ENCODE results near the gene GZMM. TPM values are rescaled to one million over a fixed set of nuclear protein-coding genes. Genes with fewer than 3 reads are reported as not detected.

Gene GZMM
- total and polyA plus RNA-seq, 2 of the 13 experiments (the other 11 are each of a cell fraction or from before 2014, with no cell fraction given), result 0.07 TPM; not detected in 1

DNA sequence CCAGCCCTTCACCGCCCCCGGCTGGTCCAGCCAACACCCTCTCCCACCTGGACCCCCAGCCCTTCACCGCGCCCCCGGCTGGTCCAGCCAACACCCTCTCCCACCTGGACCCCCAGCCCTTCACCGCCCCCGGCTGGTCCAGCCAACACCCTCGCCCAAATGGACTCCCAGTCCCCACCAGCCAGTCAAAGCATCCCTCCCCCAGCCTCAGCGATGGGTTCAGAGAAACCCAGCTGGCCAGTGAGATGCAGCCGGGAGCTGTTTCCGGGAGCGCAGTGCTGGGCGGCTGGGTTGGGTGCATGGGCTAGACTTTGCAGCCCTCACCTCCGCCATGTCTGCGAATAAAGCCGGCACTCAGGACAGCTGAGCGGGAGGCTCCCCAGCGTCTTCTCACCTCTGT lies 18.8 kb upstream of the GZMM start (continued):
- no peak for TF ChIP-seq RFX1 (IDR thresholded peaks at IDR 0.05)
- no peak for TF ChIP-seq CHD2 (IDR thresholded peaks at IDR 0.05; ENCODE audit: low read depth, low read length)

DNA sequence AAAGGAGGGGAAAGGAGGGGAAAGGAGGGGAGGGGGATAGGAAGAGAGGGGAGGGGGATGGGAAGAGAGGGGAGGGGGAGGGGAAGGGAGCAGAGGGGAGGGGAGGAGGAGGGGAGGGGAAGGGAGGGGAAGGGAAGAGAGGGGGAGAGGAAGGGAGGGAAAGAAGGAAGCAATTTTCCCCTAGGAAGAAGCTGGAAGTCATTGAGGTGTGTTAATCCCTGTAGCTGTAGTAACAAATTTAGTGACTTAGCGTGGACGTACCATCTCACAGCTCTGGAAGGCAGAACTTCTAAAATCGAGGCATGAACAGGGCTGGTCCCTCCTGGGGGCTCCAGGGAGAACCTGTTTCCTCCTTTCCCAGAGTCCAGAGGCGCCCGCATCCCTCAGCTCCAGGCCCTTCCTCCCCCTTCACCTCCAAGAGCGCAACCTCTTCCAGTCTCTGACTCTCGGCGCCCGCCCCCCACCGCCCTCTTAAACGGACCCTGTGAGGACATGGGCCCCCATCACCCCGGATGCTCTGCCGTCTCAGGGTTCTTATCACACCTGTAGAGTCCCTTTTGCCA lies 17.9 kb upstream of the GZMM start:
- H4K20me1 ChIP-seq (ENCODE audit: insufficient read depth, low read length), result no peaks in the 10 kb centered on the region
- no peak overlapping the region for H3K4me3 ChIP-seq (replicated peaks in 1 of 3; ENCODE audit: insufficient read depth in 1 of 3, low read depth in 2 of 3, low read length in 3 of 3)
- H3K27ac ChIP-seq (ENCODE audit: extremely low read length, insufficient read depth, low read length), result no peak overlapping the region
- no peaks in the 10 kb centered on the region for H3K27me3 ChIP-seq (ENCODE audit: control insufficient read depth in 1 of 2, insufficient read depth in 2 of 2, low read length in 2 of 2)
- ChIA-PET CTCF (ENCODE audit: low intra/inter-chr PET ratio, low total read pairs) (no interaction called here), POLR2A (no interaction called here)
- H3K4me1 ChIP-seq (ENCODE audit: insufficient read depth, low read length), result peaks cover 72% of the 10 kb centered on the region
- TF ChIP-seq GTF2F1 (IDR thresholded peaks at IDR 0.05; ENCODE audit: low read length), result no peak
- no peak for TF ChIP-seq HDAC6 (IDR thresholded peaks at IDR 0.05; ENCODE audit: low read depth, low read length)
- TF ChIP-seq, protein P1, sequence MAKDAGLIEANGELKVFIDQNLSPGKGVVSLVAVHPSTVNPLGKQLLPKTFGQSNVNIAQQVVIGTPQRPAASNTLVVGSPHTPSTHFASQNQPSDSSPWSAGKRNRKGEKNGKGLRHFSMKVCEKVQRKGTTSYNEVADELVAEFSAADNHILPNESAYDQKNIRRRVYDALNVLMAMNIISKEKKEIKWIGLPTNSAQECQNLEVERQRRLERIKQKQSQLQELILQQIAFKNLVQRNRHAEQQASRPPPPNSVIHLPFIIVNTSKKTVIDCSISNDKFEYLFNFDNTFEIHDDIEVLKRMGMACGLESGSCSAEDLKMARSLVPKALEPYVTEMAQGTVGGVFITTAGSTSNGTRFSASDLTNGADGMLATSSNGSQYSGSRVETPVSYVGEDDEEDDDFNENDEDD (CRISPR knock-in tag; IDR thresholded peaks at IDR 0.05; ENCODE audit: borderline replicate concordance), result no peak
- TF ChIP-seq NR1H2 (CRISPR knock-in tag; IDR thresholded peaks at IDR 0.05; ENCODE audit: borderline replicate concordance, low read depth), result no peak
- peak; percentile 79 for TF ChIP-seq PCBP2 (optimal IDR thresholded peaks at IDR 0.05; ENCODE audit: low read depth, low read length, poor library complexity, severe bottlenecking)
- no peak for TF ChIP-seq SALL2 (CRISPR knock-in tag; IDR thresholded peaks at IDR 0.05)
- TF ChIP-seq RELA (CRISPR knock-in tag; IDR thresholded peaks at IDR 0.05), result no peak
- peak; percentile 98 for TF ChIP-seq HNRNPK (IDR thresholded peaks at IDR 0.05; ENCODE audit: low read depth, low read length, poor library complexity, severe bottlenecking)
- no peak for TF ChIP-seq KMT2A (CRISPR knock-in tag; IDR thresholded peaks at IDR 0.05)
- WGBS (ENCODE audit: low lambda C conversion rate), result 83% methylated on average over 12 of the region's 13 CpGs
- intact Hi-C loops (cut with micrococcal nuclease; ENCODE audit: unreplicated experiment) (no loop called here), in situ Hi-C loops (cut with HindIII; ENCODE audit: extremely low pct_ligation_motif_present, low pct_unique_long_range_greater_than_20kb) (no loop called here)
- H3K36me3 ChIP-seq (replicated peaks in 1 of 2; ENCODE audit: control insufficient read depth in 1 of 2, insufficient read depth in 2 of 2, low read length in 2 of 2), result no peaks in the 10 kb centered on the region
- no peak overlapping the region for H2AFZ ChIP-seq (ENCODE audit: low read length)
- DNase-seq (ENCODE audit: low spot score) (no peak), FAIRE-seq (no peak), ATAC-seq (no peak)
- H3K9ac ChIP-seq (ENCODE audit: insufficient read depth, low read depth, low read length), result no peak overlapping the region
- H3K4me2 ChIP-seq (ENCODE audit: low read depth, low read length), result no peak overlapping the region
- BruUV-seq (replicated peaks), result no TSS peak
- H3K79me2 ChIP-seq (ENCODE audit: insufficient read depth, low read length), result no peaks in the 10 kb centered on the region
- H3K9me3 ChIP-seq (ENCODE audit: low read length), result no peaks in the 10 kb centered on the region

Data from HepG2 (cell line).